GM19467 (cell line): ENCODE data around the gene UNC13C.

Experiments used
- ATAC-seq: cut with Tn5 transposase; IDR thresholded peaks from one replicate; pipeline ENCODE4 v1.9.1; 2021; ENCODE audit warnings: mild to moderate bottlenecking, moderate library complexity; ENCODE audit not compliant: unreplicated experiment

UNC13C gene

GRCh38 chr15:54608876-54609835 lies 630.9 kb downstream of the UNC13C start:
- ATAC-seq: no peak

GRCh38 chr15:54618120-54618519 lies 639.9 kb downstream of the UNC13C start:
- ATAC-seq: no peak

GRCh38 chr15:54619180-54619579 lies 640.9 kb downstream of the UNC13C start:
- no peak for ATAC-seq

GRCh38 chr15:54620916-54621315 lies 642.7 kb downstream of the UNC13C start:
- no peak for ATAC-seq

- ATAC-seq: no peak
Observed at GRCh38 chr15:54636147-54636546, 657.9 kb downstream of the UNC13C start.

- ATAC-seq: no peak
Observed at GRCh38 chr15:54638666-54639065, 660.4 kb downstream of the UNC13C start.

- no peak for ATAC-seq
Observed at GRCh38 chr15:54640873-54641272, 662.6 kb downstream of the UNC13C start.

GRCh38 chr15:54644796-54645195 lies 666.6 kb downstream of the UNC13C start:
- ATAC-seq: no peak

GRCh38 chr15:54659646-54660045 lies 681.4 kb downstream of the UNC13C start:
- no peak for ATAC-seq

GRCh38 chr15:54660356-54660755 lies 682.1 kb downstream of the UNC13C start:
- ATAC-seq: no peak

- ATAC-seq: no peak
Observed at GRCh38 chr15:54675241-54675640, 697.0 kb downstream of the UNC13C start.

- ATAC-seq: no peak
Observed at GRCh38 chr15:54681584-54681983, 703.3 kb downstream of the UNC13C start.
